Epithelial cell of esophagus (primary cell): Measurements from ENCODE around the gene KCNAB2.

Experiments used
- DNase-seq: peaks from one replicate; pipeline ENCODE4 v3.0.0; 2010; ENCODE audit warnings: low read depth
- H3K4me3 ChIP-seq: 2 replicates; pipeline ENCODE4 v1.5.1; 2011; ENCODE audit warnings: mild to moderate bottlenecking, low read length, control low read depth
- TF ChIP-seq, protein P1 (sequence below): IDR thresholded peaks from 2 replicates; pipeline ENCODE4 v1.5.1; 2011; ENCODE audit warnings: low read depth, mild to moderate bottlenecking, low read length, control low read depth, inconsistent platforms; ENCODE audit not compliant: insufficient read depth; ENCODE audit errors: missing control alignments

The KCNAB2 gene

DNA sequence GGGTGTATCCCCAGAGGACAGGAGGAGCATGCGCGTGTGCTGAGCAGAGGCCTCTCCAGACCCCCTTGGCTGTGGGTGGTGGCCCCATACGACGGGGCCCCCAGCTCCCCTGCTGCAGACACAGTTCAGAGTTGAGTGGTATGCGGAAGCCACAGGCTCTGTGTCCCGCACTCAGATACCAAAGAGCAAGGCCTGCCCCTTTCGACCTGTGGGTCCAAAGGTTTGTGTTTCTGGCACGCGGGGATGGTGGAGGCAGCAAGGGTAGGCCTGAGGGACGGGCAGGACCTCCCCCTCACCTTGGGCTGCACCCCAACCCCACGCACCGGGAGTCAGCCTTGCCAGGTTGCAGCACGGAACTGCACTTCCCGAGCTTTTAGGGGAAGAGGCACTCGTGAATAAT lies at the start of gene KCNAB2:
TSS of gene KCNAB2 (plus strand) at position 328 of the 400 bp plus-strand sequence. CDS start 5,649 bp downstream, outside the sequence.
- no peak within 1 kb of the TSS for H3K4me3 ChIP-seq

DNA sequence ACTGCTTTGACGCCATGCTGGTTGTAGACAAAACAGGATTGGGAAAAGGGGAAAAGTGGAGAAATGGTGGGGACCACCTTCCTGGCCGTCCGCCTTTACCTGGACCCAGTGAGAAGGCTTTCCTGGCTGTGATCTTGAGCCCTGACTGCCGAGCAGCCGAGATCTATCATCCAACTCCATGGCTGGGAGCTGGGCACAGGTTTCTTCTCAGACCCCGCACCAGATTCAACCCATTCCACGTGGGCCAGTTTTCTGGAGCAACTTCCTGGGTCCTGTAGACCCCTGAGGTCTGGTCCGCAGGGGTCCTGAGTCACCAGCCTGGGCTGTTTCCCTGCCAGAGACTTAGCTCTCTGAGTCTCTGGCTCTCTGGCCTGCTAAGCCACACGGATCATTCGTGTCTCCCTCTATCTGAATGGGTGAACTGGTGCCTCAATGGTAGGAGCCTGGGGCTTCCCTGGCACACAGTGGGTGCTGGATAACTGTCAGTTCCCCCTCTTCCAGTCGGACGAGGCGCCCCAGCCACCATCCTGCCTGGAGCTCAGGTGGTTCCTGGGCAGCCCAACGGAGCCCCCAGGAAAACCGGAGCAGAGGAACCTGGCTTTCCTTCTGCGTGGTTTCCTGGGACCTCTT lies 48.9 kb upstream of the KCNAB2 start:
- TF ChIP-seq, protein P1, sequence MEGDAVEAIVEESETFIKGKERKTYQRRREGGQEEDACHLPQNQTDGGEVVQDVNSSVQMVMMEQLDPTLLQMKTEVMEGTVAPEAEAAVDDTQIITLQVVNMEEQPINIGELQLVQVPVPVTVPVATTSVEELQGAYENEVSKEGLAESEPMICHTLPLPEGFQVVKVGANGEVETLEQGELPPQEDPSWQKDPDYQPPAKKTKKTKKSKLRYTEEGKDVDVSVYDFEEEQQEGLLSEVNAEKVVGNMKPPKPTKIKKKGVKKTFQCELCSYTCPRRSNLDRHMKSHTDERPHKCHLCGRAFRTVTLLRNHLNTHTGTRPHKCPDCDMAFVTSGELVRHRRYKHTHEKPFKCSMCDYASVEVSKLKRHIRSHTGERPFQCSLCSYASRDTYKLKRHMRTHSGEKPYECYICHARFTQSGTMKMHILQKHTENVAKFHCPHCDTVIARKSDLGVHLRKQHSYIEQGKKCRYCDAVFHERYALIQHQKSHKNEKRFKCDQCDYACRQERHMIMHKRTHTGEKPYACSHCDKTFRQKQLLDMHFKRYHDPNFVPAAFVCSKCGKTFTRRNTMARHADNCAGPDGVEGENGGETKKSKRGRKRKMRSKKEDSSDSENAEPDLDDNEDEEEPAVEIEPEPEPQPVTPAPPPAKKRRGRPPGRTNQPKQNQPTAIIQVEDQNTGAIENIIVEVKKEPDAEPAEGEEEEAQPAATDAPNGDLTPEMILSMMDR: no peak
- no peak overlapping the region for H3K4me3 ChIP-seq
- no peak for DNase-seq

More for the DNA sequence above, at the start of gene KCNAB2:
- no peak for DNase-seq
- TF ChIP-seq, protein P1: no peak

DNA sequence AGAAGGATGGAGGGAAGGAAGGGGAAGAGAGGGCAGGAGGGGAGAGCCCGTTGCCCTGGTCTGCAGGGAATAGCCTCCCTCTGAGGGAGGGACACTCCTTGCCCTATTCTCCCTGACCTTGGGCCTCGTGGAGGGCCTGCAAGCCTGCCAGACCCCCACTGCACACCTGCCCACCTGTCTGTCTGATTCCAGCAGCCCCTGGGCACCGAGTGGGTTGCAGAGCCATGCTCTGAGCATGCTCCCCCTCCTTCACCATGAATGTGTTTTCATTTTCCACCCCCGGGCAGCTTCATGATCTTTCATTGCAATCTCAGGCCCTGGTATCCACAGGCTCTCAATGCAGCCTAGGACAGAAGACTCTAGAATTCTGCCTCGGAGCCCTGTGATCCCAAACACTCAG lies 48.4 kb upstream of the KCNAB2 start:
- H3K4me3 ChIP-seq: no peak overlapping the region
- no peak for DNase-seq
- TF ChIP-seq, protein P1: no peak

DNA sequence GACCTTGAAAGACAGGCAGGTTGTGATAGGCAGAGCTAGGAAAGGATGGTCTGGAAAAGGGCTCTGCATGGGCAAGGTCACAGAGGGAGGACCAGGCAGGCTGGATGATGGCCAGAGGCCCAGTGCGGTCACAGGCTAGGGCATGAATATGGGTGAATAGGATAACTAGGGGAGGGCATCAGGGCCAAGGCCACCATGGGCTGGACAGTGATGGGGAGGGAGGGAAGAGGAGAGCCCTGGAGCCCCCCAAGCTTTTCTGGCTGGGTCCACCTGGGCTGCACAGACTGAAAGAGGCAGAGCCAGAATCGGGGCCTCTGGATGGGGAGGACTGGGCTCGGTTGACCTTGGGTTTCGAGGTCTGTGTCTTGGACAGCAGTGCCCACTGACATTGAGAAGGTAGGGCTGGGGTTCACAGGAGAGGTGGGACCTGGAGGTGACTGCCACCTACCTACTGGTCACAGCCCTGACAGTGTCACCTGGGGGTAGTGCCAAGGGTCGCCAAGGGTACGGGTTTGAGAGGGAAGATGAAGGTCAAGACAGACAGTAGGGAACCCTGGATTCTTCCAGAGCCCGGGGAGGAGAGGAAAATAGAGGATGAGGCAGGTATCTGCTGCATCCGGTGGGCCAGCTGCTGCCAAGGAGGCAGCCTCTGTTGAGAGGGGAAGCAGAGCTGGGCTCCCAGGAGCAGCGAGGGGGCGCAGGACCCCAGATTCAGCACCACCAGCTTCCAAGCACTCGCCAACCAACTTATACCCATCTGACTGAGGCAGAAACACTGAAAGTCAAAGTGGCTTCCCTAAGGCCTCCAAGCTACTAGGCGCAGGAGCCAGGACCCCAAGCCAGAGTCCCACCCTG lies 47.4 kb upstream of the KCNAB2 start:
- no peak overlapping the region for H3K4me3 ChIP-seq
- TF ChIP-seq, protein P1: no peak
- DNase-seq: no peak

DNA sequence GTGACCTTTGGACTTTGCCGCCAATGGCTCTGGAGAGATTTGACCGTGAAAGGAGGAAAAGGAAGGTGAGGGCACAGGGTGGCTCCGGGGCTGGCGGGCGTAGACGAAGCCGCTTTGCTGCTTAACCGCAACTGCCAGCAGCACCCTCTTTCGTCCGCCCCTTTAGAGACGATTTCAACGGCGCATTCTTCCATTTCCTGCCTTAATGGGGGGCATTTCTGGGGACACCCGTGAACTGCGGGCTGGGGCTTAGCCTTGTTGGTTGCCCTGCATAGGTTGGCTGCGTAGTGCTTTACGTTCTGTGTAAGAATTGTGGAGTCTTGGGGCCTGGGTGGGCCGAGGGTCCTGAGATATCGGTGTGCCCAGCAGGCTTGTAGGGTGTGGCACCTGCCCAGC lies 46.8 kb upstream of the KCNAB2 start:
- TF ChIP-seq, protein P1: no peak
- H3K4me3 ChIP-seq: no peak overlapping the region
- no peak for DNase-seq

DNA sequence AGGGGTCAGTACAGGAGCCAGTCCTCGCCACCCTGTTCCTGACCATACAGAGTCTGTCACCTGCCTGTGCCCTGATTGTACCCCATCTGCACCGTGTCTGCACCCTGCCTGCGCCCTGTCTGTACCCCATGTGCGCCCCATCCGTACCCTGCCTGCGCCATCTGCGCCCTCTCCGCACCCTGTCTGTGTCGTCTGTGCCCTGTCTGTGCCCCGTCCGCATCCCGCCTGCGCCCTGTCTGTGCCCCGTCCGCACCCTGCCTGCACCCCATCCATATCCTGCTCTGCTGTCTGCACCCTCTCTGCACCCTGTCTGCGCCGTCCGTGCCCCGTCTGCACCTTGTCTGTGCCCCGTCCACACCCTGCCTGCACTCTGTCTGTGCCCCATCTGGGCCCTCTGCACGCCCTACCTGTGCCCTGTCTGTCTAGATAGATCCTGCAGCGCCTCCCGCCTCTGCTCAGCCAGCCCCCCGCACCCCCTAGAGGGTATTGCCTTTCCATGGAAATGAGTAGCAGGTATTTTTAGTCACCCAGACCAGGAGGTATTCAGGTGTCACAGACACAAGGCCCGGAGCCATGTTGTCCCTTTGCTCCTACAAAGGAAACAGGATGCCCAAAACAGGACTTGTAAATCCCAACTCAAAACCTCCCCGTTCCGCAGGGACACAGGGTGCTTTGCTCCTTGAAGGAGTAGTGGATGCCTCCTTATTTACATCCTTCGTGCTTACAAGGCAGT lies 45.8 kb upstream of the KCNAB2 start:
- DNase-seq: no peak
- TF ChIP-seq, protein P1: no peak
- H3K4me3 ChIP-seq: no peak overlapping the region
